Immature natural killer cell (primary cell): ENCODE results near the gene GFOD1. TPM values are rescaled to one million over a fixed set of nuclear protein-coding genes. Genes with fewer than 3 reads are reported as not detected.
"Not testable (repeated sequence)": the region's sequence is repeated elsewhere in the genome, so short reads cannot be mapped to it uniquely, and the experiment has no call there.

ENCODE experiments used
- DNase-seq, 3 donors: peaks; one replicate each; pipeline ENCODE4 v3.0.0; 2022; ENCODE audit warnings: mixed read lengths in 1 of 3
- H3K27ac Mint-ChIP-seq, 6 donors: one replicate each; pipeline ENCODE4 v1.8.0; 2020; ENCODE audit warnings: mixed read lengths in 6 of 6, mild to moderate bottlenecking in 5 of 6, inconsistent platforms in 4 of 6, moderate library complexity in 3 of 6
- H3K27me3 Mint-ChIP-seq, 3 donors: one replicate each; pipeline ENCODE4 v1.8.0; 2020 to 2021; ENCODE audit warnings: low read depth in 3 of 3, mild to moderate bottlenecking in 3 of 3, mixed read lengths in 3 of 3, moderate library complexity in 3 of 3, inconsistent platforms in 1 of 3
- H3K36me3 Mint-ChIP-seq, 3 donors: one replicate each; pipeline ENCODE4 v1.8.0; 2020; ENCODE audit warnings: mixed read lengths in 3 of 3, inconsistent platforms in 2 of 3, mild to moderate bottlenecking in 2 of 3
- H3K4me1 Mint-ChIP-seq, 2 donors: one replicate each; pipeline ENCODE4 v1.8.0; 2020; ENCODE audit warnings: inconsistent platforms in 2 of 2, mild to moderate bottlenecking in 2 of 2, mixed read lengths in 2 of 2, moderate library complexity in 1 of 2
- H3K4me3 Mint-ChIP-seq, 5 donors: one replicate each; pipeline ENCODE4 v1.8.0; 2020; ENCODE audit warnings: mild to moderate bottlenecking in 5 of 5, mixed read lengths in 5 of 5, inconsistent platforms in 3 of 5, moderate library complexity in 3 of 5
- H3K9me3 Mint-ChIP-seq, 6 donors: one replicate each; pipeline ENCODE4 v1.8.0; 2020; ENCODE audit warnings: mild to moderate bottlenecking in 6 of 6, mixed read lengths in 6 of 6, inconsistent platforms in 4 of 6, moderate library complexity in 3 of 6
- polyA plus RNA-seq, 3 donors: library from polyadenylated mRNA; unstranded; fragments of 300-500 nt; fragmentation: Illumina TruSeq; gene quantifications; one replicate each; pipeline ENCODE4 v1.2.3, GENCODE V29; 2021

GFOD1 gene
- polyA plus RNA-seq, 3 donors from 2014 or later: 22.5 to 68.8 (median 49.3) TPM

GRCh38 chr6:13334953-13335352, 152.4 kb downstream of the GFOD1 start:
- no peak overlapping the region for H3K4me3 Mint-ChIP-seq
- no peaks in the 10 kb centered on the region for H3K9me3 Mint-ChIP-seq
- H3K27ac Mint-ChIP-seq: no peak overlapping the region
- H3K4me1 Mint-ChIP-seq: peaks cover 29 to 32% of the 10 kb centered on the region in 2 donors
- no peak for DNase-seq
- H3K27me3 Mint-ChIP-seq: peaks cover 2 to 3% (median 2%) of the 10 kb centered on the region in 3 donors
- H3K36me3 Mint-ChIP-seq: no peaks in the 10 kb centered on the region

GRCh38 chr6:13332349-13332706, 155.1 kb downstream of the GFOD1 start:
- DNase-seq: no peak
- Mint-ChIP-seq H3K27me3 (peaks cover 2 to 10% (median 3%) of the 10 kb centered on the region in 3 donors), H3K36me3 (no peaks in the 10 kb centered on the region), H3K9me3 (no peaks in the 10 kb centered on the region), H3K4me1 (peaks cover 27 to 31% of the 10 kb centered on the region in 2 donors), H3K27ac (no peak overlapping the region), H3K4me3 (no peak overlapping the region)

GRCh38 chr6:13331516-13332348, 155.7 kb downstream of the GFOD1 start:
- no peaks in the 10 kb centered on the region for H3K36me3 Mint-ChIP-seq
- no peak overlapping the region for H3K4me3 Mint-ChIP-seq
- H3K4me1 Mint-ChIP-seq: peaks cover 25 to 32% of the 10 kb centered on the region in 2 donors
- DNase-seq: peak in 2 of 3 donors; percentile 13 to 30
- peak overlapping the region in 1 of 6 donors; percentile 16 for H3K27ac Mint-ChIP-seq
- H3K27me3 Mint-ChIP-seq: peaks cover 2 to 10% (median 3%) of the 10 kb centered on the region in 3 donors
- no peaks in the 10 kb centered on the region for H3K9me3 Mint-ChIP-seq

- DNase-seq: no peak
- Mint-ChIP-seq H3K27ac (peak overlapping the region; percentile 92 to 99 (median 98)), H3K36me3 (peaks cover under 1 to 8% (median 5%) of the 10 kb centered on the region in 3 donors), H3K4me1 (peaks cover 24 to 31% of the 10 kb centered on the region in 2 donors), H3K9me3 (no peaks in the 10 kb centered on the region), H3K27me3 (peaks cover 2 to 8% (median 3%) of the 10 kb centered on the region in 3 donors), H3K4me3 (peak overlapping the region; percentile 95 to 96 (median 95))
Observed at GRCh38 chr6:13328875-13329183, 158.6 kb downstream of the GFOD1 start.

GRCh38 chr6:13328076-13328874, 159.1 kb downstream of the GFOD1 start, which contains the start of gene TBC1D7:
TBC1D7 (minus strand) TSS chr6:13328537; CDS start chr6:13326898, 1,639 bp downstream.
- Mint-ChIP-seq H3K9me3 (no peaks in the 10 kb centered on the region), H3K27ac (peak within 1 kb of the TSS; percentile 92 to 99 (median 98)), H3K36me3 (peaks cover 4 to 13% (median 10%) of the 10 kb centered on the region in 3 donors), H3K4me1 (peaks cover 24 to 31% of the 10 kb centered on the region in 2 donors), H3K27me3 (peaks cover 0 to 8% (median 2%) of the 10 kb centered on the region in 3 donors), H3K4me3 (peak within 1 kb of the TSS; percentile 95 to 96 (median 95))
- peak; percentile 94 to 95 (median 95) for DNase-seq

GRCh38 chr6:13327691-13328075, 159.7 kb downstream of the GFOD1 start:
- H3K36me3 Mint-ChIP-seq: peaks cover 6 to 15% (median 12%) of the 10 kb centered on the region in 3 donors
- peaks cover 24 to 31% of the 10 kb centered on the region in 2 donors for H3K4me1 Mint-ChIP-seq
- no peak for DNase-seq
- H3K4me3 Mint-ChIP-seq: peak overlapping the region; percentile 95 to 96 (median 95)
- H3K9me3 Mint-ChIP-seq: no peaks in the 10 kb centered on the region
- H3K27me3 Mint-ChIP-seq: peaks cover 0 to 8% (median 2%) of the 10 kb centered on the region in 3 donors
- peak overlapping the region; percentile 89 to 98 (median 96) for H3K27ac Mint-ChIP-seq

- peaks cover 24 to 31% of the 10 kb centered on the region in 2 donors for H3K4me1 Mint-ChIP-seq
- H3K4me3 Mint-ChIP-seq: not testable (repeated sequence)
Observed at GRCh38 chr6:13326031-13326586, 161.3 kb downstream of the GFOD1 start.

GRCh38 chr6:13319891-13320564, 167.4 kb downstream of the GFOD1 start:
- DNase-seq: no peak
- Mint-ChIP-seq H3K27ac (no peak overlapping the region), H3K27me3 (peaks cover 0 to 2% (median 0%) of the 10 kb centered on the region in 3 donors), H3K9me3 (no peaks in the 10 kb centered on the region), H3K4me3 (no peak overlapping the region), H3K36me3 (peaks cover 46 to 75% (median 53%) of the 10 kb centered on the region in 3 donors), H3K4me1 (no peaks in the 10 kb centered on the region)

More at GRCh38 chr6:13326031-13326586, 161.3 kb downstream of the GFOD1 start:
- Mint-ChIP-seq H3K27ac (peak overlapping the region in 1 of 6 donors; percentile 92), H3K36me3 (peaks cover 11 to 25% (median 22%) of the 10 kb centered on the region in 3 donors)
- H3K9me3 Mint-ChIP-seq, H3K27me3 Mint-ChIP-seq, DNase-seq: not testable (repeated sequence)

- Mint-ChIP-seq H3K36me3 (peaks cover 46 to 80% (median 51%) of the 10 kb centered on the region in 3 donors), H3K9me3 (no peaks in the 10 kb centered on the region), H3K27me3 (peaks cover 0 to 2% (median 0%) of the 10 kb centered on the region in 3 donors), H3K4me3 (no peak overlapping the region), H3K27ac (no peak overlapping the region), H3K4me1 (no peaks in the 10 kb centered on the region)
- no peak for DNase-seq
Observed at GRCh38 chr6:13318821-13319220, 168.6 kb downstream of the GFOD1 start.

GRCh38 chr6:13315896-13316295, 171.5 kb downstream of the GFOD1 start:
- Mint-ChIP-seq H3K4me3 (no peak overlapping the region), H3K27ac (no peak overlapping the region), H3K36me3 (peaks cover 40 to 76% (median 51%) of the 10 kb centered on the region in 3 donors), H3K9me3 (no peaks in the 10 kb centered on the region), H3K4me1 (no peaks in the 10 kb centered on the region), H3K27me3 (peaks cover 0 to 2% (median 0%) of the 10 kb centered on the region in 3 donors)
- no peak for DNase-seq

GRCh38 chr6:13314806-13315205, 172.6 kb downstream of the GFOD1 start:
- Mint-ChIP-seq H3K27ac (no peak overlapping the region), H3K36me3 (peaks cover 33 to 67% (median 49%) of the 10 kb centered on the region in 3 donors), H3K4me3 (no peak overlapping the region), H3K9me3 (no peaks in the 10 kb centered on the region), H3K27me3 (peaks cover 0 to 2% (median 0%) of the 10 kb centered on the region in 3 donors), H3K4me1 (no peaks in the 10 kb centered on the region)
- DNase-seq: no peak

- no peak overlapping the region for H3K27ac Mint-ChIP-seq
- no peak for DNase-seq
Observed at GRCh38 chr6:13311155-13311554, 176.2 kb downstream of the GFOD1 start.

GRCh38 chr6:13308332-13308731, 179.1 kb downstream of the GFOD1 start:
- Mint-ChIP-seq H3K27ac (no peak overlapping the region), H3K9me3 (no peaks in the 10 kb centered on the region), H3K4me1 (peaks cover 9 to 12% of the 10 kb centered on the region in 2 donors), H3K4me3 (no peak overlapping the region), H3K27me3 (no peaks in the 10 kb centered on the region), H3K36me3 (peaks cover 13 to 52% (median 41%) of the 10 kb centered on the region in 3 donors)
- no peak for DNase-seq

More at GRCh38 chr6:13311155-13311554, 176.2 kb downstream of the GFOD1 start:
- Mint-ChIP-seq H3K9me3 (no peaks in the 10 kb centered on the region), H3K4me1 (no peaks in the 10 kb centered on the region), H3K36me3 (peaks cover 18 to 56% (median 45%) of the 10 kb centered on the region in 3 donors), H3K27me3 (no peaks in the 10 kb centered on the region), H3K4me3 (no peak overlapping the region)
